ENCODE measurements around the gene ANKRD30A.
"Not testable (repeated sequence)": the region's sequence is repeated elsewhere in the genome, so short reads cannot be mapped to it uniquely, and the experiment has no call there.

The ANKRD30A gene, protein sequence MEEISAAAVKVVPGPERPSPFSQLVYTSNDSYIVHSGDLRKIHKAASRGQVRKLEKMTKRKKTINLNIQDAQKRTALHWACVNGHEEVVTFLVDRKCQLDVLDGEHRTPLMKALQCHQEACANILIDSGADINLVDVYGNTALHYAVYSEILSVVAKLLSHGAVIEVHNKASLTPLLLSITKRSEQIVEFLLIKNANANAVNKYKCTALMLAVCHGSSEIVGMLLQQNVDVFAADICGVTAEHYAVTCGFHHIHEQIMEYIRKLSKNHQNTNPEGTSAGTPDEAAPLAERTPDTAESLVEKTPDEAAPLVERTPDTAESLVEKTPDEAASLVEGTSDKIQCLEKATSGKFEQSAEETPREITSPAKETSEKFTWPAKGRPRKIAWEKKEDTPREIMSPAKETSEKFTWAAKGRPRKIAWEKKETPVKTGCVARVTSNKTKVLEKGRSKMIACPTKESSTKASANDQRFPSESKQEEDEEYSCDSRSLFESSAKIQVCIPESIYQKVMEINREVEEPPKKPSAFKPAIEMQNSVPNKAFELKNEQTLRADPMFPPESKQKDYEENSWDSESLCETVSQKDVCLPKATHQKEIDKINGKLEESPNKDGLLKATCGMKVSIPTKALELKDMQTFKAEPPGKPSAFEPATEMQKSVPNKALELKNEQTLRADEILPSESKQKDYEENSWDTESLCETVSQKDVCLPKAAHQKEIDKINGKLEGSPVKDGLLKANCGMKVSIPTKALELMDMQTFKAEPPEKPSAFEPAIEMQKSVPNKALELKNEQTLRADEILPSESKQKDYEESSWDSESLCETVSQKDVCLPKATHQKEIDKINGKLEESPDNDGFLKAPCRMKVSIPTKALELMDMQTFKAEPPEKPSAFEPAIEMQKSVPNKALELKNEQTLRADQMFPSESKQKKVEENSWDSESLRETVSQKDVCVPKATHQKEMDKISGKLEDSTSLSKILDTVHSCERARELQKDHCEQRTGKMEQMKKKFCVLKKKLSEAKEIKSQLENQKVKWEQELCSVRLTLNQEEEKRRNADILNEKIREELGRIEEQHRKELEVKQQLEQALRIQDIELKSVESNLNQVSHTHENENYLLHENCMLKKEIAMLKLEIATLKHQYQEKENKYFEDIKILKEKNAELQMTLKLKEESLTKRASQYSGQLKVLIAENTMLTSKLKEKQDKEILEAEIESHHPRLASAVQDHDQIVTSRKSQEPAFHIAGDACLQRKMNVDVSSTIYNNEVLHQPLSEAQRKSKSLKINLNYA (N-terminal part only)

DNA sequence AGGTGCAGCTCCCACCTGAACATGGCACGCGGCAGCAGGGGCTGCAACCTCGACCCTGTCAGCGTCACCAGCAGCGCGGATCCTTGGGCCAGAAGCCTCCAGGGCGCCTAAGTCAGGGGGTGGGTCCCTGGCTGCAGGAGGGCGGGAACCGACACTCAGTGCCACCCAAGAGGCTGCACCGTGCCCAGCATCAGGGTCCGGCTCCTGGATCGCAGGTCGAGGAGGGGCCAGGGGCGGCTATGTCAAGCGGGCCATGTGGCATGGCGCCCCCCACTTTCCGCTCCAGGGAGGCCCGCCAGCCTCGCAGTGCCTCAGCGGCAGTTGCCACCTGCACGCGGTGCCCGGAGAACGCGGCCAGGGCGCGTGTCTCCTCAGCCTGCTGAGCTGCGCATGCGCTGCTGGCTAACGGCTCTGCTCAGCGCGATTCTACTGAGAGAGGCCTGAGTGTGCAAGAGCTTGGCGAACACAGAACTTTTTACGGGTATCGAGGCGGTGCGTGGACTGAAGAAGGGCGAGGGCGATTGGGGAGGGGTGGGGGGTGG is at the start of gene ANKRD30A:
ANKRD30A (plus strand) TSS at position 408 of the 542 bp plus-strand sequence. CDS start 190 bp downstream, outside the sequence.
- DNase-seq: no peak

DNA sequence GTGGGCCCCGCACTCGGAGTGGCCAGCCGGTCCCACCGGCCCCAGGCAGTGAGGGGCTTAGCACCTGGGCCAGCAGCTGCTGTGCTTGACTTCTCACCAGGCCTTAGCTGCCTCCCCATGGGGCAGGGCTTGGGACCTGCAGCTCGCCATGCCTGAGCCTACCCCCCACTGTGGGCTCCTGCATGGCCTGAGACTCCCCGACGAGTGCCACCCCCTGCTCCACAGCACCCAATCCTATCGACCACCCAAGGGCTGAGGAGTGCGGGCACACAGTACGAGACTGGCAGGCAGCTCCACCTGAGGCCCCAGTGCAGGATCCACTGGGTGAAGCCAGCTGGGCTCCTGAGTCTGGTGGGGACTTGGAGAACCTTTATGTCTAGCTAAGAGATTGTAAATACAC is 49.3 kb upstream of the ANKRD30A start:
- not testable (repeated sequence) for DNase-seq

DNA sequence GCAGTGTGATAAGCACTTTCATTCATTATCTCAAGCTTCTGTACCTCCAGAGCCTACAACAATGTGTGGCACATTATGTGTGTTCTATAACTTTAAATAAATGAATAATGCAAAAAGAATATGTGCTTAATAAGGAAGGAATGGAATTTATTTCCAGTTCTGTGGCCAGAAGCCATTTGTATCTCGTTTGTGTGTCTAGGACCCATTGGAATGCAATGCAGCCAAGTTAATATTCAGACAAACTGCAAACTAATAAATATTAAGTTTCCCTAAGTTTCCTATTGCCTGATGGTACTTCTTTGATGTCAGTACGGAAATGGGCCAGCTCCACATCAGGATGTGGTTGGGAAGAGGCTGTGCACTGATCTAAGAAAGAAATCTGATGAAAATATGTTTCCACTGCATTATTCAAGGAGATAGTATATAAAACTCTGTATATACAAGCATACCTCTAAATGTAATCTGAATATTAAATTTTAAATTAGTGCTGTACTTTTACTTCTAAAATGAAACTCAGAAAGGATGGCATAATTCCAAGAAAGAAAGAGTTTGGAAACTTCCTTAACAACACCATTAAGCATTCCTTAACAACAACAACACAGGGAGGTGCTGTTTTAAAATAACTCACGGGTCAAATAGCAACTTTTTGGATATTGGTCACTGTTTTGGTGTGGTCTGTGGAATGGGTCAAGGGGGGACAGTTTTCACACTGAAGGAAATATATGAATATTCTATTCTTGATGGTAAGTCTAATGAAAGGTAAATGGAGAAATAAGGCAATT is 29.4 kb upstream of the ANKRD30A start:
- DNase-seq: no peak

DNA sequence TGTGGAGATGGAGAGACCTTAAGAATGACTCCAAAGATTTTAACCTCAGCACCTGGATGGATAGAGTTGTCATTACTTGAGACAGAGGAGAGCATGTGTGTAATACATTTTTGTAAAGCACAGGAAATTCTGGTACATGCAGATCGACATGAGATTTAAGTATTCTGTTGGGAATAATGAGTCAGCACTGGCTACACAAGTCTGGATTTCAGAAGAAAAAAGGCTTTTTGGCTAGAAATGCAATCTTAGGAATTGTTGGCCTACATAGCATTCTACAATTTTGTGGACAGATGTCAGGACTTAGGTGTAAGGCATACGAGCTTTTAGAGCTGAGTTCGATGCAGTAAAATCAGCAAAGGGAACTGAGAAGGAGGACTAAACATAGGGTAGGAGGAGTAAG is 24.1 kb upstream of the ANKRD30A start:
- no peak for DNase-seq

DNA sequence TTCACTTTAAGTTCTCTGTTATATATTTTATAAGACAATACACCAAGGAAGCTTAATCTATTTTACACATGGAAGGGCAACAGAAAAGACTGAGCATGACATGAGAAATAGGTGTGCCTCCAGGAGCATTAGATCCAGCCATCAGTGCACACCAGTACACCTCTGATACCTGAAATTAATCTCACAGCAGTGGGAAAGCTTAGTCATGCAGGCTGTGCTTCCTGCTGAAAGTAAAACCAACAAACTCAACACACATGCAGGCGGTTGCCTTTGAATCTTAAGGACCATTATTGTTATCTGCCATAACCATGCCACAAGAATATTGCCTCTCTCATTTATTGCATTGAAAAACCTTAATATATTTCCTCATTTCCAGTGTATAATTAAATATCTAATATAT is 16.4 kb upstream of the ANKRD30A start:
- no peak for DNase-seq

DNA sequence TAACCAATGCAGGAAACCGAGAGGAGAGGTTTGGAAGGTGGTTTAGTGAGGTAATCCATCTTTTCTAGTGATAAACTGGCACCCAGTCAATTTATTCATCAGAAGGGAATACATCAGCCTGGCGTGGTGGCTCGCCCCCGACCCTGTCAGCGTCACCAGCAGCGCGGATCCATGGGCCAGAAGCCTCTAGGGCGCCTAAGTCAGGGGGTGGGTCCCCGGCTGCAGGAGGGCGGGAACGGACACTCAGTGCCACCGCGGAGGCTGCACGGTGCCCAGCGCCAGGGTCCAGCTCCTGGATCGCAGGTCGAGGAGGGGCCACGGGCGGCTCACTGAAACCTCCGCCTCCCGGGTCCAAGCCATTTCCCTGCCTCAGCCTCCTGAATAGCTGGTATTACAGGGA is 866 bp upstream of the ANKRD30A start:
- DNase-seq: no peak

DNA sequence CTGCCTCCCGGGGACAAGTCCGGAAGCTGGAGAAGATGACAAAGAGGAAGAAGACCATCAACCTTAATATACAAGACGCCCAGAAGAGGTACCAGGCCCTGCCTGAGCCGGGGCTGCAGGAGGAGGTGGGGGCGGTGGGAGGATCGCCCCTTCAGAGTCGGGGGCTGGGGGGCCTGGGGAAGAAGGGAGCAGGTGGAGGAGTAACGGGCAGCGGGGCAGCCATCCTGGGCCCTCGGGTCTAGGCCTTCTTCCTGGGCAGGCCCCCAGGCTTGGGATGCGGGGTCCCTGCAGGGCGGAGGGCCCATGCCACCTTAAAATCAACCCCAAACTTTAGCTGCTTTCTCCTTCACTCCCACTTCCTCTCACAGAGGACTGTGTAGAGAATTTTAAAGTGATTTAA is 523 bp downstream of the ANKRD30A start:
- no peak for DNase-seq

DNA sequence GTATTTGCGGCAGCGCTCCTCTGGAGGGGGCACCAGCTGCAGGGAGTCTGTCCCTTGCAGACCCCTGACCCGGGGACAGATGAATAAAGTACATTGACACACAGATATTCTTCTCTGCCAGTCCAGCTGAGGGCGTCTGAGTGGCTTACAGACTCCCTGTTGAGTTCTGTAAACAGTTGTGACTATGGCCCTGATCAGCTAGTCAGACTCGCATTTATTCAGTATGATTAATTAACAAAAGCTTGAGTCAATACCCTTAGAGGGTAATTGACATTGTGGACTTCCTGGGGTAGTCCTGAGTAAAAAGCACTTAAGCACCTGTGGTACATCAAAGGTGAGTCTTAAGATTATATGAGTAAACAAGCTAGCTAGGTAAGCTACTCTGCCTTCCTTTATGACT is 21.0 kb downstream of the ANKRD30A start:
- DNase-seq: no peak

DNA sequence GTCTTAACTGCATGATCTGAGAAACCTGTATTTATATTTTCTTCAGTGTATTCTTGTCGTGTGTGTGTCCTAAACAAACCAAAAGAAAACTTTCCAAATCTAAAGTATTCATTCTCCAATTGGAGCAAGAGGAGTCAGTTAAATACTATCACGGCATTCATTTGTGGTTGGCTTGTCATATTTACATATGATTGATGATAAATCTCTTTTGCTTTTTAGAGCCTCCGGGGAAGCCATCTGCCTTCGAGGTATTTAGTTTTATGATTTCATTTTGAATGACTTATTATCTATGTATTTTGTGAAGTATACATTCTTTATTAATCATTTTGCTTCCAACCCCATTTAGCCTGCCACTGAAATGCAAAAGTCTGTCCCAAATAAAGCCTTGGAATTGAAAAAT is 37.0 kb downstream of the ANKRD30A start:
- DNase-seq: not testable (repeated sequence)

DNA sequence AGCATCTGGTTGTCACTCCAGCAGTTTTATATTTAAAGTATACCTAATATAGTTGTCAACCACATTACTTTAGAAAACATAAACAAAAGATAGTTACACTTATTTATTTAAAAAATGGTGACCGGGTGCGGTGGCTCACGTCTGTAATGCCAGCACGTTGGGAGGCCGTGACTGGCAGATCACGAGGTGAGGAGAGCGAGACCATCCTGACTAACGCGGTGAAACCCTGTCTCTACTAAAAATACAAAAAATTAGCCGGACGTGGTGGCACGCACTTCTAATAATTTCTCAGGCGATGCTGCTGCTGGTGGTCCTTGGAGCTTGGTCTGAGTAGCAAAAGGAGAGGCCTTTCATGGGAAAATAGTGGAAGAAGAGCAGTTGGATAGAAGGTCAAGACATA is 46.5 kb downstream of the ANKRD30A start:
- DNase-seq: not testable (repeated sequence)

DNA sequence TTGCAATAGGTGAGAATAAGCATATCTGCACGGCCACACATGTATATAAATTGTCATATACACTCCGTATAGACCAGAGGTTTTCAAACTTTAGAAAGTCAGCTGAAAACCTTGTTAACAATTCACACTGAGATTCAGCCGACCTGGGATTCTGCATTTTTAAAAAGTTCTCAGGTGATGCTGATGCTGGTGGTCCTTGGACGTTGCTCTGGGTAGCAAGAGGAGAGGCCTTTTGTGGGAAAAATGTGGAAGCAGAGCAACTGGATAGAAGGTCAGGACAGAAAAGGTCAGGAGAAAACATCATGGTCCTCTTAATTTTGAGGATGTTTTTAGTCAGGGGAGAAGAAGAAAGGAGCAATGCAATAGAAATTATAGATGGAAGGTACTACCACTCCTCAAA is 52.9 kb downstream of the ANKRD30A start:
- not testable (repeated sequence) for DNase-seq

DNA sequence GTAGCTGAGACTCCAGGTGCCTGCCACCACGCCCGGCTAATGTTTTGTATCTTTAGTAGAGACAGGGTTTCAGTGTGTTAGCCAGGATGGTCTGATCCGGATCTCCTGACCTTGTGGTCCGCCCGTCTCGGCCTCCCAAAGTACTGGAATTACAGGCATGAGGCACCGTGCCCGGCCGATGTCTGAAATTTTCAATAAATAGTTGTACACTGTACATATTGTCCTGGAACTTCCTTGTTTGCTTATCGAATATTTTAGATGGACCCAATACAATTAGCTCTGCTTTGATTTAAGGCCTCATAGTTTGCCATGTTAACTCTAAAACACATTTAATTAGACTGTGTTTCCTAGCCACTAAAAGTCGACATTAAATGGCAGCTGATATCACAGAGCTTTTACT is 57.3 kb downstream of the ANKRD30A start:
- DNase-seq: not testable (repeated sequence)

DNA sequence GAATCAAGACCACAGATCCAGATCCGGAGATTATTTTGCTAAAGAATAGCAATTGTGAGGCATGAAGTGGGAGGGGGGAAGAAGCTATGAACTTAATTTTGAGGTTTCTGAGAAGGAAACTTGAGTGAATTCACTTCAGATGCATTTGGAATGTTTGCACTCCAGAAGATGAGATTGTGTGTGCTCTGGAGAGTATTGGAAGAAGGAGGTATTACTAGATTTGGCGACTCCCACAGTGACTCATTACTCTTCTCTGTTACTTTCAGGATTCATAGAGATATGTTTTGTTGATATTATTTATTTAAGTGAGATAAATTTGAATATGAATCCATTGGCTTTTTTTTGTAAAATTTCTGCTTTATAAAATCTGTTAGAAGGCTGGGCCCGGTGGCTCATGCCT is 80.7 kb downstream of the ANKRD30A start:
- no peak for DNase-seq

DNA sequence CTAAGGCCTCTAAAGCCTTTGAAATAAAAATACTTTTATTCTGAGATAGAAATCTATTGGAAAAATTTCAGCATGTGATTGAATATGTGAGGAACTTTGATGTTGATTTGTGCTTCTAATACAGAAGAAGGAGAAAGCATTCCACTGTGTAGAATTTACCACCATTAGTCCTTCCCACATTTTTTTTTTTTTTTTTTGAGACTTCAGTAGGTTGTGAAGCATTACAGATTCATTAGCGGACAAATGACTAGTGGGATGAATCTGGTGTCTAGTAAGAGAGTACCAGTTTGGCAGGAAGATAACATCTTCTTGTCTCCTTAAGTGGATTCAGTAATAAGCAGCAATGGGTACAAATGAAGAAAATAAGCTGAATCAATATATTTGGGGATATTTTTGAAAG is 95.5 kb downstream of the ANKRD30A start:
- DNase-seq: no peak

DNA sequence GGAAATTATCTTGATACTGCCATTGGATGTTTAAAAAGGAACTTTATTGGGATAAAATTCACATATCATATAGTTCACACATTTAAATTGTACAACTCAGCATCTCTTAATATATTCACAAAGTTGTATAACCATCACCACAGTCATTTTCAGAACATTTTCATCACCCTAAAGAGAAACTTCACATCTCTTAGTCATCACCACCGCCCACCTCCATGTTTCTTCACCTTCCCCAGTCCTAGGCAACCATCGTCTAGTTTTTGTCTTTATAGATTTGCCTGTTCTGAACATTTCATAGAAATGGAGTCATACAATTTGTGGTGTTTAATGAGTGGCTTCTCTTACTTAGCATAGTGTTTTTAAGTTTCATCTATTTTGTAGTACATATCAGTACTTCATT is 96.6 kb downstream of the ANKRD30A start:
- DNase-seq: no peak

DNA sequence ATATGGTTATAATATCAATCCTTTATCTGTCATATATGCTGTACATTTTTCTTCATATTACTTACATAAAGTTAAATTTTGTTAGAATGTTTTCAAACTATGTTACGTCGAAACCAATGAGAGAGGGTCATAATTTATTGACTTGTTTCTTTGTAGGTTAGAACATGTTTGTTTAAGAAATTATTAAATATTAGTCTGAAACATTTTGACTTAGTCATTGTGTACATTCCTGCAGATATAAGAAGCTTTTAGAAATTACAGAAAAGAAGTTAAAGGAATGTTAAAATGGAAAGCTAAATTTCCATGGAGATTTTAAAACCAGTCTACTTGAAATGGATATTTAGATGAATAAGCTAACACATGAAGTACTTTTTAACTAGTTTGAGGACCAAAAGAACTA is 99.8 kb downstream of the ANKRD30A start:
- no peak for DNase-seq

DNA sequence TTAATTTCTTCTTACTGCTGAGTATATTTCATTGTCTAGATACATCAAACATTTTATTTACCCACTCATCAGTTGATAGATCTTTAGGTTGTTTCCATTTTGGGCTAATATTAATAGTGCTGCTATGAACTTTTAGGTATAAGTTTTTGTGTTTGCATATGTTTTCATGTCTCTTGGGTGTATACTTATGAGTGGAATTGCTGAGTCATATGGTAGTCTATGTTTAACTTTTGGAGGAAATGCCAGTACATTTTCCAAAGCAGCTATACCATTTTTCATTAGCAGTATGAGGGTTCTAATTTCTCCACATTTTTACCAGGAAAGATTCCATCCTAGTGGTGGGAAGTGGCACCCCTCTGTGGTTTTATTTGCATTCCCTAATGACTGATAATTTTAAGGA is 101.1 kb downstream of the ANKRD30A start:
- no peak for DNase-seq

DNA sequence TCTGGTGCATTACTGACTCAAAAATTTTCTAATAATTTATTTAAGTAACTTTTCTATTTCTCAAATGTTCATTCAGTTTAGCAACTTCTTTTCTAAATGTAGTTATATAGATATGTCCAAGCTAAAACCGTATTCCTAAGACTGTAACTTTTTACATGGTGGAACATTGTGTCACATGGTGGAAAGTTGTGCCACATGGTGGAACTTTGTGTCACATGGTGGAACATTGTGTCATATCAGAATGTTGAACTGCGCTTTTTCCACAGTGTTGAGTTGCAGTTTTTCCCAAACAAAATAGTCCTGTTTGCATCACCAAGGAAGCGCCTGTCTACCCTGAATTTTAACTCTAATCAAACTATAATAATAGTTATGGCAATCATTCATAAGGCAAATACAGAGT is 109.3 kb downstream of the ANKRD30A start:
- DNase-seq: no peak

DNA sequence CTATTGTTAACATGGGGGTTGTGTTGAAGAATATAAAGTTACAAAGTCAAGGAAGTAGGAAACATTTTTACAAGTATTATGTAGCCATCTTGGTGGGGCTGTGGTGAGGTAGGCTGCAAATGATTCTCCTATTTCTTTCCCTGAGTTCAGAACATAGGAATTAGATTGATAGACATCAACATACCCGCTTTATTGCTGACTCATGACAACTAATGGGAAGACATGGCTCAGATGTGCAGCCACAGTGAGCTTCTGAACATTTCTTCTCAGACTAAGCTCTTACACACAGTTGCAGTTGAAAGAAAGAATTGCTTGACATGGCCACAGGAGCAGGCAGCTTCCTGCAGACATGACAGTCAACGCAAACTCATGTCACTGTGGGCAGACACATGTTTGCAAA is 110.7 kb downstream of the ANKRD30A start:
- no peak for DNase-seq

DNA sequence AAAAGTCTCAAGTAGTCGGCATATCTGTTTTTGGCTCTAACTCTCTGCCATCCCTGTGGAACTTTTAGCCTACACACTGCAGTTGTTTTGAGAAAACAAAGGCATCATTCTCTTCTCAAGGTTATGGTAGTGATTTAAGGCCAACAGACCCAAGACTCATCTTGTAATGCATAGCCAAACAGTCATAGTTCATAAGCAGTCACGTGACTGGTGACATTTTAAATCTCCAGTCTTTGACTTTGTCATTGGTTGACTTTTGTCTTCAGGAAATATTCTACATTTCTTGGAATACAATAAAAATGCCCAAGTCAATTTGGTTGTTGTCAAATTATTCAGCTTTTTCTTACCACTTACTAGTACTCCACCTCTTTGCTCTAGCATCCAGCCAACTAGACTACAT is 114.8 kb downstream of the ANKRD30A start:
- no peak for DNase-seq

DNA sequence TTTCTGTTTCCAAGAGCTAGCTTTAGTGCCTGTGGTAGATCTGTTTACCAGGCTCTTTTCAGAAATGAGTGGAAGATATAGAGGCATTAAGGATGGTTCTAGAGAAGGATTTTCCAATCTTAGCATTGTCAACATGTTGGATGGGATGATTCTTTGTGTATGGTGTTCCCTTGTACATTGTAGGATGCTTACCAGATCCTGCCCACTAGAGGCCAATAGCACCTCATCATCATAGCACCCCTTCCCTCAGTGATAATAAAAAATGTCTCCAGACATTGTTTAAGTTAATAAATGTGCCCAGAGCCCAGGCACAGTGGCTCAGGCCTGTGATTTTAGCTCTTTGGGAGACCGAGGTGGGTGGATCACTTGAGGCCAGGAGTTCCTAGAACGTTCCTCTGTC is 121.2 kb downstream of the ANKRD30A start:
- no peak for DNase-seq

DNA sequence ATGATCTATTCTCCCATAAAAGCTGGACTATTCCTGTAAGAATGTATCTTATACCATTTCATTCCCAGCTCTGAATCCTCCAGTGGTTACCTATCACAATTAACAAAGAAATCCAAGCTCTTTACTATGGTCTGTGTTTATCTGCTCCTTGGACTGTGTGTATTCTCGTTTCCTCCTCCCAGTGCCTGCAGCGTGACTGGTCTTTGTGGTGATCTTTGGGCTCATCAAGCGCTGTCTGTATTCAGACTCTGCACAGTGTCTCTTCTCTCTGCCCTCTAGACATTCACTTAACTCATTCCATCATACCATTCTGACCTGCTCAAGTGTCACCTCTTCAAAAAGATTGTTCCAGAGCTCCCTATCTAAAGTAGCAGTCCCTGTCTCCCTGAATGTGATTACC is 130.4 kb downstream of the ANKRD30A start:
- not testable (repeated sequence) for DNase-seq

All from stimulated activated CD4-positive, alpha-beta T cell treated with anti-CD3 and anti-CD28 coated beads, Interleukin-2, amount 100 ng/mL, for 48 hours (primary cell).